GM23248 (cell line): Measurements from ENCODE around the gene PTPRN2. TPM values are rescaled to one million over a fixed set of nuclear protein-coding genes. Genes with fewer than 3 reads are reported as not detected.

Experiments used
- DNase-seq: peaks from one replicate; pipeline ENCODE4 v3.0.0-alpha.2; 2015
- H2AFZ ChIP-seq: fragments of 200-600 bp; sonication (generic); 2 replicates; pipeline ENCODE4 v1.6.1; 2016; ENCODE audit warnings: antibody characterized with exemption
- H3F3A ChIP-seq: fragments of 200-600 bp; sonication (generic); 2 replicates; pipeline ENCODE4 v1.6.1; 2016; ENCODE audit warnings: mild to moderate bottlenecking, antibody characterized with exemption, mixed run types; ENCODE audit not compliant: insufficient read depth
- H3K27ac ChIP-seq: fragments of 200-600 bp; sonication (generic); 2 replicates; pipeline ENCODE4 v1.5.1; 2016; ENCODE audit warnings: mild to moderate bottlenecking
- H3K27me3 ChIP-seq: fragments of 200-600 bp; sonication (generic); replicated peaks from 2 replicates; pipeline ENCODE4 v1.6.1; 2016; ENCODE audit warnings: mild to moderate bottlenecking; ENCODE audit not compliant: insufficient read depth
- H3K36me3 ChIP-seq: fragments of 200-600 bp; sonication (generic); 2 replicates; pipeline ENCODE4 v1.6.1; 2016; ENCODE audit warnings: low read depth, mild to moderate bottlenecking
- H3K4me1 ChIP-seq: fragments of 200-600 bp; sonication (generic); 2 replicates; pipeline ENCODE4 v1.6.1; 2016; ENCODE audit warnings: mild to moderate bottlenecking; ENCODE audit not compliant: insufficient read depth
- H3K4me2 ChIP-seq: fragments of 200-600 bp; sonication (generic); one replicate; pipeline ENCODE4 v1.6.1; 2016; ENCODE audit warnings: mild to moderate bottlenecking; ENCODE audit not compliant: unreplicated experiment
- H3K4me3 ChIP-seq: fragments of 200-600 bp; sonication (generic); 2 replicates; pipeline ENCODE4 v1.5.1; 2016; ENCODE audit warnings: mild to moderate bottlenecking
- H3K79me2 ChIP-seq: fragments of 200-600 bp; sonication (generic); 2 replicates; pipeline ENCODE4 v1.6.1; 2016; ENCODE audit warnings: mild to moderate bottlenecking; ENCODE audit not compliant: insufficient read depth
- H3K9ac ChIP-seq: fragments of 200-600 bp; sonication (generic); 2 replicates; pipeline ENCODE4 v1.6.1; 2016; ENCODE audit warnings: mild to moderate bottlenecking
- H3K9me2 ChIP-seq: fragments of 200-600 bp; sonication (generic); 2 replicates; pipeline ENCODE4 v1.6.1; 2016; ENCODE audit warnings: mixed run types, mild to moderate bottlenecking, moderate library complexity; ENCODE audit not compliant: insufficient read depth
- H3K9me3 ChIP-seq: fragments of 200-600 bp; sonication (generic); one replicate; pipeline ENCODE4 v1.6.1; 2017; ENCODE audit warnings: low read depth
- H4K20me1 ChIP-seq: fragments of 200-600 bp; sonication (generic); 2 replicates; pipeline ENCODE4 v1.6.0; 2016; ENCODE audit not compliant: insufficient read depth
- EZH2 ChIP-seq: fragments of 200-600 bp; sonication (generic); IDR thresholded peaks from 2 replicates; pipeline ENCODE4 v1.6.1; 2018; ENCODE audit warnings: antibody characterized with exemption, mild to moderate bottlenecking; ENCODE audit not compliant: insufficient read depth, poor library complexity, severe bottlenecking
- EZH2phosphoT487 ChIP-seq: fragments of 200-600 bp; sonication (generic); IDR thresholded peaks from 2 replicates; pipeline ENCODE4 v1.6.1; 2018; ENCODE audit warnings: antibody characterized with exemption, moderate library complexity, mild to moderate bottlenecking, low read depth; ENCODE audit not compliant: insufficient read depth
- WGBS, 2 experiments: methylation state at CpG; one replicate each; pipeline ENCODE4 v1.1.6; 2015 to 2017; ENCODE audit warnings: low lambda C conversion rate in 2 of 2, low coverage in 1 of 2; ENCODE audit errors: missing lambda C conversion rate in 2 of 2; 5-methylcytosine and 5-hydroxymethylcytosine counted together
- in situ Hi-C: fragments of 300-500 bp; cut with MboI; formaldehyde crosslinking; loops from 2 replicates; pipeline ENCODE4 v1.15.0; 2020
- polyA plus RNA-seq: library from polyadenylated mRNA; unstranded; fragments of >200 nt; fragmentation: Nextera tagmentation; extraction: Ambion mirVana; gene quantifications from 2 replicates; pipeline ENCODE4 v1.2.1, GENCODE V29; 2016
- total RNA-seq: library from RNA; depleted of rRNA; stranded (reverse); fragments of >200 nt; shearing (Covaris generic); gene quantifications from 2 replicates; pipeline ENCODE4 v1.2.3, GENCODE V29; 2014

The PTPRN2 gene
- total and polyA plus RNA-seq, 2 experiments from 2014 or later = 0.13 TPM; not detected in 1

DNA sequence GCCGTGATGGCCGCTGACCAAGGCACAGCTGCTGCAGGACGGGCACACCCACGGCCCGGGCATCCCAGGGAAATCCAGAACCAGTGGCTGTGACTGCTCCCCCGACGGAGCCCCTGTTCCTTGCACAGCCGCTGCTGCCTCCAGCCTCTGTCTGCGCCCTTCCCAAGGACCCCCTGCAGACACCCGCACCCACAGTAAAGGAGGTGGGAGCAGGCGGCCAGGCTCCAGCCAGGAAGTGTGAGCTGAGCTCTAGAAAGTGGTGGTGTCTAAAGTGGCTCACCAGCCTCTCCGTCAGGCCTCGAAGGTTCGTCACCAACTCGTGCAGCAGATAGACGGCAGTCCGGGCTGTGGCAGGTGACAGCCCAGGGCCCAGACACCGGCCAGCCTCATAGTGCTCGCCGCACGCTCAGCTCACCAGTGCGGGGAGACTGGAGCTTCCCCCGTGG, 944.1 kb downstream of the PTPRN2 start:
- Histone ChIP-seq H3K9me3 (no peaks in the 10 kb centered on the region), H3K4me1 (no peaks in the 10 kb centered on the region), H3K36me3 (no peaks in the 10 kb centered on the region), H4K20me1 (no peaks in the 10 kb centered on the region), H3K4me3 (no peak overlapping the region), H3F3A (no peaks in the 10 kb centered on the region), H3K27me3 (no peaks in the 10 kb centered on the region), H3K79me2 (no peaks in the 10 kb centered on the region), H3K9ac (no peak overlapping the region), H3K4me2 (no peak overlapping the region), H3K9me2 (no peaks in the 10 kb centered on the region), H2AFZ (no peak overlapping the region), H3K27ac (no peak overlapping the region)
- no peak for DNase-seq
- WGBS, 2 experiments = 51 to 58% methylated on average over 21 to 23 of the region's 23 CpGs
- no peak for TF ChIP-seq EZH2
- TF ChIP-seq EZH2phosphoT487 = no peak
- in situ Hi-C loops = no loop called here

- Histone ChIP-seq H4K20me1 (no peaks in the 10 kb centered on the region), H3F3A (no peaks in the 10 kb centered on the region), H3K4me3 (no peak overlapping the region), H2AFZ (no peak overlapping the region), H3K27me3 (no peaks in the 10 kb centered on the region), H3K27ac (no peak overlapping the region), H3K9me2 (no peaks in the 10 kb centered on the region), H3K9me3 (no peaks in the 10 kb centered on the region), H3K4me2 (no peak overlapping the region), H3K4me1 (no peaks in the 10 kb centered on the region), H3K9ac (no peak overlapping the region), H3K36me3 (no peaks in the 10 kb centered on the region), H3K79me2 (no peaks in the 10 kb centered on the region)
- no peak for DNase-seq
- TF ChIP-seq EZH2 (no peak), EZH2phosphoT487 (no peak)
- in situ Hi-C loops = no loop called here
- WGBS, 2 experiments = 27 to 31% methylated on average over 8 of the region's 8 CpGs
Observed at GRCh38 chr7:157641866-157642265, 945.8 kb downstream of the PTPRN2 start.

GRCh38 chr7:157640144-157640543, 947.5 kb downstream of the PTPRN2 start:
- H4K20me1 ChIP-seq = no peaks in the 10 kb centered on the region
- DNase-seq = no peak
- H3K9me2 ChIP-seq = no peaks in the 10 kb centered on the region
- H2AFZ ChIP-seq = no peak overlapping the region
- TF ChIP-seq EZH2 = no peak
- TF ChIP-seq EZH2phosphoT487 = no peak
- H3K4me2 ChIP-seq = no peak overlapping the region
- no peaks in the 10 kb centered on the region for H3K9me3 ChIP-seq
- H3K27ac ChIP-seq = no peak overlapping the region
- H3K36me3 ChIP-seq = no peaks in the 10 kb centered on the region
- WGBS, 2 experiments = 8 to 12% methylated on average over 1 of the region's 1 CpG
- H3F3A ChIP-seq = no peaks in the 10 kb centered on the region
- H3K27me3 ChIP-seq = no peaks in the 10 kb centered on the region
- in situ Hi-C loops = no loop called here
- no peak overlapping the region for H3K9ac ChIP-seq
- no peaks in the 10 kb centered on the region for H3K79me2 ChIP-seq
- no peak overlapping the region for H3K4me3 ChIP-seq
- no peaks in the 10 kb centered on the region for H3K4me1 ChIP-seq

- Histone ChIP-seq H3F3A (no peaks in the 10 kb centered on the region), H3K9me3 (no peaks in the 10 kb centered on the region), H4K20me1 (no peaks in the 10 kb centered on the region), H3K79me2 (no peaks in the 10 kb centered on the region), H3K27me3 (no peaks in the 10 kb centered on the region), H2AFZ (no peak overlapping the region), H3K4me3 (no peak overlapping the region), H3K36me3 (no peaks in the 10 kb centered on the region), H3K4me2 (no peak overlapping the region), H3K9me2 (no peaks in the 10 kb centered on the region), H3K9ac (no peak overlapping the region), H3K27ac (no peak overlapping the region), H3K4me1 (no peaks in the 10 kb centered on the region)
- 25 to 34% methylated on average over 8 of the region's 8 CpGs for WGBS, 2 experiments
- TF ChIP-seq EZH2 (no peak), EZH2phosphoT487 (no peak)
- in situ Hi-C loops = no loop called here
- no peak for DNase-seq
Observed at GRCh38 chr7:157638563-157638962, 949.1 kb downstream of the PTPRN2 start.
